ENCODE data around the gene EXOC6. TPM values are rescaled to one million over a fixed set of nuclear protein-coding genes. Genes with fewer than 3 reads are reported as not detected.
A peak's percentile ranks its signal among the peaks of the same experiment; 100 is the strongest.

The EXOC6 gene
- total RNA-seq, 1 experiment from 2014 or later = 12.9 TPM

- Histone ChIP-seq H3K9me2 (ENCODE audit: insufficient read depth) (no peaks in the 10 kb centered on the region), H4K20me1 (ENCODE audit: insufficient read depth) (no peaks in the 10 kb centered on the region), H3K27ac (ENCODE audit: low read depth, low read length) (no peak overlapping the region), H3K4me1 (ENCODE audit: control insufficient read depth in 1 of 2, insufficient read depth in 2 of 2, low read length in 2 of 2) (peaks cover 8 to 13% of the 10 kb centered on the region in 2 experiments; a peak in 2 of 4 replicates), H3K27me3 (ENCODE audit: insufficient read depth, low read length) (no peaks in the 10 kb centered on the region), H2AFZ (ENCODE audit: low read depth, low read length, poor library complexity, severe bottlenecking) (no peak overlapping the region), H3K36me3 (ENCODE audit: control insufficient read depth in 1 of 2, insufficient read depth in 2 of 2, low read length in 2 of 2) (no peaks in the 10 kb centered on the region), H3K79me2 (ENCODE audit: insufficient read depth, low read length) (no peaks in the 10 kb centered on the region), H3K4me2 (ENCODE audit: low read length) (peak overlapping the region; percentile 75), H3K9ac (ENCODE audit: low read length) (no peak overlapping the region), H3K4me3 (replicated peaks in 1 of 2; ENCODE audit: low read depth in 1 of 2, low read length in 2 of 2) (peak overlapping the region; percentile 42 to 60), H3K9me3 (ENCODE audit: control insufficient read depth in 1 of 2, insufficient read depth in 1 of 2, low read depth in 1 of 2, low read length in 2 of 2) (no peaks in the 10 kb centered on the region)
- ChIA-PET POLR2A (no interaction called here), RAD21 (ENCODE audit: low non-redundant PET in 1 of 2, low total read pairs in 2 of 2, uncharacterized antibody in 2 of 2, unreplicated experiment in 2 of 2) (no interaction called here), CTCF (interaction anchor here (1.4 kb wide), 1 partner anchor 67 kb away, joined by 3 read pairs; no protein-coding TSS in a partner anchor)
- ATAC-seq = peak; percentile 74
- no peak for DNase-seq (ENCODE audit: low read depth, low spot score)
- TF ChIP-seq JUND (IDR thresholded peaks at IDR 0.05) = no peak
- no peak for TF ChIP-seq REST (IDR thresholded peaks at IDR 0.05; ENCODE audit: low read depth)
- no peak for TF ChIP-seq POLR2A (IDR thresholded peaks at IDR 0.05; ENCODE audit: borderline replicate concordance, extremely low read depth, insufficient read depth, insufficient read length)
- TF ChIP-seq CTCF (IDR thresholded peaks at IDR 0.05 in 2 of 3, conservative IDR thresholded peaks at IDR 0.05 in 1 of 3; ENCODE audit: borderline replicate concordance in 1 of 3, insufficient read depth in 1 of 3, low read depth in 2 of 3, low read length in 2 of 3) = peak; percentile 6 to 29 (median 18); a peak in 2 of 6 replicates
- TF ChIP-seq EGR1 (IDR thresholded peaks at IDR 0.05; ENCODE audit: low read depth) = no peak
- BruUV-seq (replicated peaks) = no TSS peak
- intact Hi-C loops (cut with micrococcal nuclease) = loop anchor here (10.0 kb wide), 1 partner anchor 189 kb away; no protein-coding TSS in a partner anchor
Observed at GRCh38 chr10:93074147-93074596, 225.9 kb downstream of the EXOC6 start.
